OCI-LY7 (cell line): ENCODE results near the gene SLC9A7. TPM values are rescaled to one million over a fixed set of nuclear protein-coding genes. Genes with fewer than 3 reads are reported as not detected.
A peak's percentile ranks its signal among the peaks of the same experiment; 100 is the strongest.

Source experiments
- BruUV-seq: library from RNA; stranded (reverse); fragments of 400-500 nt; replicated peaks from 2 replicates; lab custom pipeline; 2021; lab: Mats Ljungman, UMichigan
- CTCF ChIA-PET: fragments of 300-600 bp; sonication (Branson Sonifier 250); formaldehyde crosslinking; loops from one replicate; lab custom pipeline; 2022; ENCODE audit warnings: antibody characterized with exemption; ENCODE audit not compliant: unreplicated experiment; lab: Charles Lee
- POLR2A ChIA-PET: fragments of 300-600 bp; sonication (Branson Sonifier 250); formaldehyde crosslinking; loops from one replicate; lab custom pipeline; 2022; ENCODE audit warnings: antibody characterized with exemption; lab: Charles Lee
- DNase-seq: peaks from one replicate; pipeline ENCODE4 v3.0.0-alpha.2; 2015; ENCODE audit warnings: low spot score
- H2AFZ ChIP-seq: fragments of 200-600 bp; sonication (generic), shearing (Covaris generic); 2 replicates; pipeline ENCODE4 v1.6.1; 2014; ENCODE audit warnings: mild to moderate bottlenecking, antibody characterized with exemption, low read length, moderate library complexity
- H3K27ac ChIP-seq: fragments of 200-600 bp; sonication (generic); 2 replicates; pipeline ENCODE4 v1.5.1; 2014; ENCODE audit warnings: mixed run types, low read depth, mild to moderate bottlenecking, moderate library complexity, low read length, inconsistent platforms; ENCODE audit not compliant: poor library complexity, severe bottlenecking
- H3K36me3 ChIP-seq: fragments of 200-600 bp; sonication (generic); 2 replicates; pipeline ENCODE4 v1.6.1; 2014; ENCODE audit warnings: mild to moderate bottlenecking, antibody characterized with exemption, low read length, moderate library complexity, mixed read lengths; ENCODE audit not compliant: insufficient read depth
- H3K4me1 ChIP-seq: fragments of 200-600 bp; sonication (generic); 2 replicates; pipeline ENCODE4 v1.5.1; 2014; ENCODE audit warnings: mild to moderate bottlenecking, low read length; ENCODE audit not compliant: insufficient read depth, poor library complexity, severe bottlenecking
- H3K4me2 ChIP-seq: fragments of 200-600 bp; sonication (generic); 2 replicates; pipeline ENCODE4 v1.6.1; 2014; ENCODE audit warnings: mild to moderate bottlenecking, low read length
- H3K4me3 ChIP-seq: fragments of 200-600 bp; sonication (generic); 2 replicates; pipeline ENCODE4 v1.5.1; 2014; ENCODE audit warnings: mild to moderate bottlenecking, low read depth, low read length; ENCODE audit not compliant: poor library complexity, severe bottlenecking
- H3K79me2 ChIP-seq: fragments of 200-600 bp; sonication (generic); 2 replicates; pipeline ENCODE4 v1.6.1; 2016; ENCODE audit warnings: low read depth, mild to moderate bottlenecking, low read length, moderate library complexity, mixed read lengths; ENCODE audit not compliant: insufficient read depth
- H3K9me2 ChIP-seq: fragments of 200-600 bp; sonication (generic); 2 replicates; pipeline ENCODE4 v1.6.1; 2016; ENCODE audit warnings: mild to moderate bottlenecking, low read length, mixed read lengths; ENCODE audit not compliant: insufficient read depth
- H3K9me3 ChIP-seq: fragments of 200-600 bp; sonication (generic); 2 replicates; pipeline ENCODE4 v1.6.1; 2014; ENCODE audit warnings: mild to moderate bottlenecking, mixed run types, low read length, mixed read lengths
- H4K20me1 ChIP-seq: fragments of 200-600 bp; sonication (generic); 2 replicates; pipeline ENCODE4 v1.6.1; 2014; ENCODE audit warnings: mild to moderate bottlenecking, antibody characterized with exemption, low read length, moderate library complexity, mixed read lengths; ENCODE audit not compliant: insufficient read depth
- CTCF ChIP-seq: fragments of 200-600 bp; sonication (generic); conservative IDR thresholded peaks from 2 replicates; pipeline ENCODE4 v1.5.1; 2014; ENCODE audit warnings: mild to moderate bottlenecking, antibody characterized with exemption, low read length, moderate library complexity, mixed read lengths
- EZH2phosphoT487 ChIP-seq: fragments of 200-600 bp; sonication (generic); IDR thresholded peaks from 2 replicates; pipeline ENCODE4 v1.6.1; 2018; ENCODE audit warnings: low read depth, borderline replicate concordance, mild to moderate bottlenecking, mixed run types, antibody characterized with exemption, low read length, moderate library complexity, mixed read lengths
- intact Hi-C: fragments of 100-400 bp; cut with micrococcal nuclease; formaldehyde crosslinking; loops from one replicate; pipeline ENCODE4 v1.10.0; 2022; ENCODE audit not compliant: unreplicated experiment
- total RNA-seq, 2 experiments: library from RNA; depleted of rRNA in 1 of 2; stranded (reverse); fragments of >200 nt in 1 of 2; shearing (Covaris generic) in 1 of 2; gene quantifications; 2 replicates each; pipeline ENCODE4 v1.2.3, GENCODE V29; 2014 to 2022

The SLC9A7 gene
- total RNA-seq, 2 experiments from 2014 or later = 40.5 to 59.6 TPM

- H2AFZ ChIP-seq = no peak overlapping the region
- CTCF ChIA-PET = no interaction called here
- no TSS peak for BruUV-seq
These were observed 44.2 kb upstream of the SLC9A7 start for GRCh38 chrX:46803140-46803539.

GRCh38 chrX:46796574-46797191, 37.8 kb upstream of the SLC9A7 start:
- no peaks in the 10 kb centered on the region for H4K20me1 ChIP-seq
- ChIA-PET CTCF (no interaction called here), POLR2A (interaction anchor here (0.6 to 1.3 kb wide), 3 partner anchors 37 to 510 kb away, joined by 3 to 4 read pairs (median 3); no protein-coding TSS in a partner anchor)
- BruUV-seq = no TSS peak
- no peak overlapping the region for H3K4me2 ChIP-seq
- intact Hi-C loops = loop anchor here (1.0 to 10.0 kb wide), 4 partner anchors 37 to 415 kb away; partner anchors contain the start of gene SLC9A7
- peaks cover 13% of the 10 kb centered on the region for H3K4me1 ChIP-seq
- no peak for TF ChIP-seq EZH2phosphoT487
- peak; percentile 82 for TF ChIP-seq CTCF
- H3K9me3 ChIP-seq = no peaks in the 10 kb centered on the region
- H3K79me2 ChIP-seq = no peaks in the 10 kb centered on the region
- no peak overlapping the region for H3K4me3 ChIP-seq
- H3K36me3 ChIP-seq = no peaks in the 10 kb centered on the region
- DNase-seq = peak; percentile 70
- H3K27ac ChIP-seq = no peak overlapping the region
- no peak overlapping the region for H2AFZ ChIP-seq
- no peaks in the 10 kb centered on the region for H3K9me2 ChIP-seq

More at GRCh38 chrX:46803140-46803539, 44.2 kb upstream of the SLC9A7 start:
- no peak overlapping the region for H3K27ac ChIP-seq
- H3K36me3 ChIP-seq = no peaks in the 10 kb centered on the region
- H3K4me3 ChIP-seq = no peak overlapping the region
- no peaks in the 10 kb centered on the region for H4K20me1 ChIP-seq
- H3K4me1 ChIP-seq = no peaks in the 10 kb centered on the region
- no peaks in the 10 kb centered on the region for H3K9me3 ChIP-seq
- H3K79me2 ChIP-seq = no peaks in the 10 kb centered on the region
- no peak overlapping the region for H3K4me2 ChIP-seq
- intact Hi-C loops = loop anchor here (10.0 kb wide), 1 partner anchor 222 kb away; no protein-coding TSS in a partner anchor
- POLR2A ChIA-PET = no interaction called here
- H3K9me2 ChIP-seq = no peaks in the 10 kb centered on the region
- no peak for TF ChIP-seq EZH2phosphoT487
- TF ChIP-seq CTCF = peak; percentile 57
- peak; percentile 22 for DNase-seq
